ENCODE measurements around the gene RUBCN.
"Not testable (repeated sequence)": the region's sequence is repeated elsewhere in the genome, so short reads cannot be mapped to it uniquely, and the experiment has no call there.

DNA sequence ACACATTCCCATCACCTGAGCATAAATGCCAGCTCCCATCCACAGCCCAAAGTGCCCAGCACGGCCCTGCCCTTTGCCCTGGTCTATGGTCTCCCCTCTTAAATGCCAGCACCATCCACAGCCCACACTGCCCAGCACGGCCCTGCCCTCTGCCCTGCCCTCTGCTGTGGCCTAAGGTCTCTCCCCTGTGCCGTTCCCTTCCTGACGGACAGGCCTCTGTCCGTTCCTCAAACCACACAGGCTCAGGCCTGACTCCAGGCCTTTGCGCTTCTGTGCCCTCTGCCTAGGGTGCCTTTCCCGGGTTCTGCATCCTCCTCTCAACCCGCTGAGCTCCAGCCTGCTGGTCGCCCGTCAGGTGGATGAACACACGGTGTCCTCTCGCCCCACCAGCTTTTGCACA is 90.4 kb downstream of the RUBCN start:
- TF ChIP-seq CTCF (conservative IDR thresholded peaks at IDR 0.05); ZFX (IDR thresholded peaks at IDR 0.05): not testable (repeated sequence)
